H1 (cell line): ENCODE measurements around the gene LRRC72.
"Not testable (repeated sequence)": the region's sequence is repeated elsewhere in the genome, so short reads cannot be mapped to it uniquely, and the experiment has no call there.

ENCODE experiments used
- CHD1 ChIP-seq: IDR thresholded peaks from 2 replicates; pipeline ENCODE4 v1.6.1; 2012; ENCODE audit warnings: low read depth, low read length, improper control_type of control experiment
- EGR1 ChIP-seq: IDR thresholded peaks from 2 replicates; pipeline ENCODE4 v1.6.1; 2011; ENCODE audit warnings: low read depth, low read length, borderline replicate concordance
- EZH2 ChIP-seq: fragments of 200-600 bp; sonication (generic); IDR thresholded peaks from 2 replicates; pipeline ENCODE4 v1.7.1; 2012; ENCODE audit warnings: low read depth, mild to moderate bottlenecking, moderate library complexity, low read length, inconsistent platforms; ENCODE audit not compliant: severe bottlenecking
- GABPA ChIP-seq: IDR thresholded peaks from 2 replicates; pipeline ENCODE4 v1.6.1; 2011; ENCODE audit warnings: mild to moderate bottlenecking, low read length, moderate library complexity, borderline replicate concordance; ENCODE audit not compliant: insufficient read depth
- JUN ChIP-seq: IDR thresholded peaks from 2 replicates; pipeline ENCODE4 v1.6.1; 2011; ENCODE audit warnings: low read depth, mild to moderate bottlenecking, improper control_type of control experiment, low read length
- KDM1A ChIP-seq: fragments of 200-600, 300-600 bp; sonication (generic); IDR thresholded peaks from 2 replicates; pipeline ENCODE4 v1.7.1; 2016; ENCODE audit warnings: mild to moderate bottlenecking, low read length, borderline replicate concordance
- MAX ChIP-seq: IDR thresholded peaks from 2 replicates; pipeline ENCODE4 v1.6.1; 2012; ENCODE audit warnings: inconsistent platforms
- POLR2A ChIP-seq, 2 experiments: IDR thresholded peaks; 1 replicate in 1 of 2; 2 replicates in 1 of 2; pipeline ENCODE4 v1.6.1; 2011; ENCODE audit warnings: low read depth in 2 of 2, low read length in 2 of 2, mild to moderate bottlenecking in 2 of 2; ENCODE audit errors: control extremely low read depth in 1 of 2
- POLR2AphosphoS5 ChIP-seq: IDR thresholded peaks from 2 replicates; pipeline ENCODE4 v1.6.1; 2011; ENCODE audit warnings: low read depth, low read length
- RFX5 ChIP-seq: IDR thresholded peaks from 2 replicates; pipeline ENCODE4 v1.6.1; 2011; ENCODE audit warnings: low read depth, low read length, improper control_type of control experiment, borderline replicate concordance
- RNF2 ChIP-seq: fragments of 200-900, 300-1000 bp; sonication (generic); IDR thresholded peaks from 2 replicates; pipeline ENCODE4 v1.7.1; 2016; ENCODE audit warnings: borderline replicate concordance, low read depth, mild to moderate bottlenecking, antibody characterized with exemption, low read length; ENCODE audit not compliant: poor library complexity, severe bottlenecking; ENCODE audit errors: missing control alignments
- RXRA ChIP-seq: IDR thresholded peaks from 2 replicates; pipeline ENCODE4 v1.6.1; 2011; ENCODE audit warnings: low read depth, mild to moderate bottlenecking, low read length, moderate library complexity; ENCODE audit not compliant: insufficient read depth
- YY1 ChIP-seq: IDR thresholded peaks from 2 replicates; pipeline ENCODE4 v1.6.1; 2011; ENCODE audit warnings: low read depth, mild to moderate bottlenecking, low read length
- TF ChIP-seq, protein P1 (sequence below), 3 experiments: IDR thresholded peaks; 1 replicate in 2 of 3; 2 replicates in 1 of 3; pipeline versions ENCODE4 v1.5.1 to v1.6.1; 2011; ENCODE audit warnings: low read length in 3 of 3, mild to moderate bottlenecking in 3 of 3, inconsistent platforms in 2 of 3, low read depth in 1 of 3, moderate library complexity in 1 of 3; ENCODE audit not compliant: insufficient read depth in 1 of 3; ENCODE audit errors: control extremely low read depth in 1 of 3

- TF ChIP-seq, protein P1, sequence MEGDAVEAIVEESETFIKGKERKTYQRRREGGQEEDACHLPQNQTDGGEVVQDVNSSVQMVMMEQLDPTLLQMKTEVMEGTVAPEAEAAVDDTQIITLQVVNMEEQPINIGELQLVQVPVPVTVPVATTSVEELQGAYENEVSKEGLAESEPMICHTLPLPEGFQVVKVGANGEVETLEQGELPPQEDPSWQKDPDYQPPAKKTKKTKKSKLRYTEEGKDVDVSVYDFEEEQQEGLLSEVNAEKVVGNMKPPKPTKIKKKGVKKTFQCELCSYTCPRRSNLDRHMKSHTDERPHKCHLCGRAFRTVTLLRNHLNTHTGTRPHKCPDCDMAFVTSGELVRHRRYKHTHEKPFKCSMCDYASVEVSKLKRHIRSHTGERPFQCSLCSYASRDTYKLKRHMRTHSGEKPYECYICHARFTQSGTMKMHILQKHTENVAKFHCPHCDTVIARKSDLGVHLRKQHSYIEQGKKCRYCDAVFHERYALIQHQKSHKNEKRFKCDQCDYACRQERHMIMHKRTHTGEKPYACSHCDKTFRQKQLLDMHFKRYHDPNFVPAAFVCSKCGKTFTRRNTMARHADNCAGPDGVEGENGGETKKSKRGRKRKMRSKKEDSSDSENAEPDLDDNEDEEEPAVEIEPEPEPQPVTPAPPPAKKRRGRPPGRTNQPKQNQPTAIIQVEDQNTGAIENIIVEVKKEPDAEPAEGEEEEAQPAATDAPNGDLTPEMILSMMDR (IDR thresholded peaks at IDR 0.05; ENCODE audit: control extremely low read depth in 1 of 3, insufficient read depth in 1 of 3, low read depth in 1 of 3, low read length in 3 of 3): not testable (repeated sequence)
- TF ChIP-seq POLR2A (IDR thresholded peaks at IDR 0.05; ENCODE audit: control extremely low read depth in 1 of 2, low read depth in 2 of 2, low read length in 2 of 2); RXRA; EZH2; YY1; JUN; GABPA; POLR2AphosphoS5; MAX; RFX5; RNF2; CHD1; KDM1A; EGR1: not testable (repeated sequence)
Observed at GRCh38 chr7:16519985-16520384, 6.6 kb upstream of the LRRC72 start.
